ENCODE data around the gene SLC46A2. TPM values are rescaled to one million over a fixed set of nuclear protein-coding genes. Genes with fewer than 3 reads are reported as not detected.

Gene SLC46A2
- total RNA-seq, 2 experiments from 2014 or later = not detected

Other genes with a start within 250 kb of the SLC46A2 start
- 10 to 100 TPM; 25.8 to 36.8 TPM for gene INIP, start 172.8 kb downstream of the SLC46A2 start, total RNA-seq
- gene SNX30, start 140.1 kb downstream of the SLC46A2 start, total RNA-seq = 1 to 10 TPM; 2.3 to 3.6 TPM
- under 1 TPM in 1 of 2 experiments, not detected in 1; 0.44 TPM for gene ZNF883, start 121.3 kb upstream of the SLC46A2 start, total RNA-seq
- gene ZFP37, start 165.8 kb upstream of the SLC46A2 start, total RNA-seq = 1 to 10 TPM in 1 of 2 experiments, under 1 TPM in 1; 0.77 to 1.1 TPM